ENCODE results near the gene TSPYL4.

DNA sequence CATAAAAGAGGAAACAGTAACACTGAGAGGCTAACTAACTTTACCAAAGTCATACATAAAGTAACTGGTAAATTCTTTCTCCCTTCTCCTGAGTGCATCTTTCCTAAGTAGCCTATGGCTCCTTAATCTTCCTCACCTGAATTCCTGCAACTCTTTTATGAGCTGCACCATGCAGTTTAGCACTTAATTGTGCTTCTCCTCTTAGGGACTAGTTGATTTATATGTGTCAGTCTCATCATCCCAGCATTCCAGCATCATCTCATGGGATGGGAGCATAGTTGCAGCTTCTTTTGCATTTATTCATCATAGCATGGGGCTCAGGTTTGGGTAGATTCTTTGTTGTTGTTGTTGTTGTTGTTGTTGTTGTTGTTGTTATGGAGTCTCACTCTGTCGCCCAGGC is 29.3 kb upstream of the TSPYL4 start:
- TF ChIP-seq POLR2AphosphoS5 (IDR thresholded peaks at IDR 0.05; ENCODE audit: borderline replicate concordance, low read depth, low read length) (no peak), EZH2 (IDR thresholded peaks at IDR 0.05) (no peak), FOXP2 (optimal IDR thresholded peaks at IDR 0.05; ENCODE audit: control extremely low read depth, extremely low read length, insufficient read depth) (no peak)
